Naive thymus-derived CD4-positive, alpha-beta T cell (primary cell): ENCODE measurements around the gene SCGB1C1. TPM values are rescaled to one million over a fixed set of nuclear protein-coding genes. Genes with fewer than 3 reads are reported as not detected.
A peak's percentile ranks its signal among the peaks of the same experiment; 100 is the strongest.
"Not testable (repeated sequence)": the region's sequence is repeated elsewhere in the genome, so short reads cannot be mapped to it uniquely, and the experiment has no call there.

Experiments used
- ATAC-seq: fragments of 150-1000 bp; cut with Tn5 transposase; 2 replicates; pipeline ENCODE4 v1.10.0; 2021; ENCODE audit warnings: mild to moderate bottlenecking, moderate library complexity
- CTCF ChIA-PET: fragments of 350-600 bp; sonication (Branson Sonifier 250); formaldehyde crosslinking; loops from one replicate; lab custom pipeline; 2021; ENCODE audit warnings: antibody characterized with exemption; lab: Charles Lee
- POLR2A ChIA-PET: fragments of 350-600 bp; sonication (Branson Sonifier 250); formaldehyde crosslinking; loops from one replicate; lab custom pipeline; 2021; ENCODE audit warnings: antibody characterized with exemption, inconsistent platforms; lab: Charles Lee
- DNase-seq, 9 donors: peaks; one replicate each; pipeline versions ENCODE4 v3.0.0 to v3.0.0-alpha.2; 2020 to 2022; ENCODE audit warnings: mixed read lengths in 1 of 9
- H3K27ac ChIP-seq: one replicate; pipeline ENCODE4 v1.7.0; 2013; ENCODE audit warnings: mild to moderate bottlenecking, low read depth, low read length, moderate library complexity
- H3K27me3 ChIP-seq, 2 donors: one replicate each; pipeline ENCODE4 v1.7.0; 2013; ENCODE audit warnings: low read length in 2 of 2, mild to moderate bottlenecking in 2 of 2, moderate library complexity in 2 of 2; ENCODE audit not compliant: control insufficient read depth in 2 of 2, insufficient read depth in 2 of 2
- H3K36me3 ChIP-seq, 3 experiments: 1 replicate in 2 of 3; 2 replicates in 1 of 3; pipeline ENCODE4 v1.7.0; 2013; ENCODE audit warnings: low read length in 3 of 3, mild to moderate bottlenecking in 3 of 3, moderate library complexity in 1 of 3; ENCODE audit not compliant: insufficient read depth in 3 of 3, control insufficient read depth in 2 of 3
- H3K4me1 ChIP-seq, 2 donors: one replicate each; pipeline ENCODE4 v1.7.0; 2013; ENCODE audit warnings: low read length in 2 of 2, mild to moderate bottlenecking in 2 of 2, moderate library complexity in 1 of 2; ENCODE audit not compliant: control insufficient read depth in 2 of 2, insufficient read depth in 2 of 2
- H3K4me3 ChIP-seq: 2 replicates; pipeline ENCODE4 v1.7.0; 2013; ENCODE audit warnings: mild to moderate bottlenecking, low read length
- H3K9me3 ChIP-seq, 3 experiments: 1 replicate in 2 of 3; 2 replicates in 1 of 3; pipeline ENCODE4 v1.7.0; 2013; ENCODE audit warnings: low read length in 3 of 3; ENCODE audit not compliant: control insufficient read depth in 2 of 3
- H3K27ac Mint-ChIP-seq, 9 donors: one replicate each; pipeline ENCODE4 v1.8.0; 2020 to 2022; ENCODE audit warnings: mixed read lengths in 9 of 9, mild to moderate bottlenecking in 8 of 9, moderate library complexity in 5 of 9, inconsistent platforms in 2 of 9
- H3K27me3 Mint-ChIP-seq, 5 donors: one replicate each; pipeline ENCODE4 v1.8.0; 2021 to 2022; ENCODE audit warnings: mixed read lengths in 5 of 5, mild to moderate bottlenecking in 1 of 5
- H3K36me3 Mint-ChIP-seq, 5 donors: one replicate each; pipeline ENCODE4 v1.8.0; 2020 to 2022; ENCODE audit warnings: mixed read lengths in 5 of 5, mild to moderate bottlenecking in 3 of 5, inconsistent platforms in 1 of 5
- H3K4me1 Mint-ChIP-seq, 7 donors: one replicate each; pipeline ENCODE4 v1.8.0; 2020 to 2022; ENCODE audit warnings: mixed read lengths in 7 of 7, mild to moderate bottlenecking in 3 of 7, inconsistent platforms in 1 of 7
- H3K4me3 Mint-ChIP-seq, 10 donors: one replicate each; pipeline ENCODE4 v1.8.0; 2020 to 2022; ENCODE audit warnings: mild to moderate bottlenecking in 10 of 10, mixed read lengths in 10 of 10, moderate library complexity in 6 of 10, inconsistent platforms in 2 of 10
- H3K9me3 Mint-ChIP-seq, 11 donors: one replicate each; pipeline ENCODE4 v1.8.0; 2020 to 2022; ENCODE audit warnings: mixed read lengths in 11 of 11, mild to moderate bottlenecking in 4 of 11, inconsistent platforms in 1 of 11, moderate library complexity in 1 of 11
- intact Hi-C, 2 donors: fragments of 100-400 bp; cut with micrococcal nuclease; formaldehyde crosslinking; loops; one replicate each; pipeline ENCODE4 v1.15.1; 2023
- polyA plus RNA-seq, 2 donors: library from polyadenylated mRNA; unstranded; fragments of 300-500 nt; fragmentation: Illumina TruSeq; gene quantifications; one replicate each; pipeline ENCODE4 v1.2.3, GENCODE V29; 2021
- total RNA-seq, 6 experiments: library from RNA in 5 of 6; stranded (reverse) in 5 of 6; gene quantifications; 1 replicate in 5 of 6; 2 replicates in 1 of 6; pipeline ENCODE4 v1.2.3 and lab custom pipeline; 2021 to 2026

SCGB1C1 gene
- total and polyA plus RNA-seq, 7 experiments from 2014 or later: not detected

GRCh38 chr11:215581-216037 lies 22.7 kb downstream of the SCGB1C1 start:
- H3K36me3 ChIP-seq: peaks cover 23 to 60% (median 40%) of the 10 kb centered on the region in 3 experiments
- intact Hi-C loops: no loop called here
- no peaks in the 10 kb centered on the region for H3K9me3 ChIP-seq
- Mint-ChIP-seq H3K4me3 (no peak overlapping the region), H3K36me3 (peaks cover 5 to 30% (median 13%) of the 10 kb centered on the region in 5 donors), H3K4me1 (peaks cover 0 to 25% (median 6%) of the 10 kb centered on the region in 7 donors), H3K9me3 (no peaks in the 10 kb centered on the region), H3K27me3 (no peaks in the 10 kb centered on the region), H3K27ac (peak overlapping the region in 5 of 9 donors; percentile 10 to 79 (median 60))
- no peaks in the 10 kb centered on the region for H3K27me3 ChIP-seq
- POLR2A ChIA-PET: interaction anchor here (0.6 to 1.7 kb wide), 2 partner anchors 10 to 11 kb away, joined by 3 to 5 read pairs; no protein-coding TSS in a partner anchor
- no peak overlapping the region for H3K4me3 ChIP-seq
- H3K27ac ChIP-seq: no peak overlapping the region
- peaks cover 0 to 3% of the 10 kb centered on the region in 2 donors for H3K4me1 ChIP-seq
- CTCF ChIA-PET: interaction anchor here (0.5 kb wide), 1 partner anchor 46 kb away, joined by 3 read pairs; no protein-coding TSS in a partner anchor
- peak in 1 of 9 donors; percentile 4 for DNase-seq
- ATAC-seq: no peak

DNA sequence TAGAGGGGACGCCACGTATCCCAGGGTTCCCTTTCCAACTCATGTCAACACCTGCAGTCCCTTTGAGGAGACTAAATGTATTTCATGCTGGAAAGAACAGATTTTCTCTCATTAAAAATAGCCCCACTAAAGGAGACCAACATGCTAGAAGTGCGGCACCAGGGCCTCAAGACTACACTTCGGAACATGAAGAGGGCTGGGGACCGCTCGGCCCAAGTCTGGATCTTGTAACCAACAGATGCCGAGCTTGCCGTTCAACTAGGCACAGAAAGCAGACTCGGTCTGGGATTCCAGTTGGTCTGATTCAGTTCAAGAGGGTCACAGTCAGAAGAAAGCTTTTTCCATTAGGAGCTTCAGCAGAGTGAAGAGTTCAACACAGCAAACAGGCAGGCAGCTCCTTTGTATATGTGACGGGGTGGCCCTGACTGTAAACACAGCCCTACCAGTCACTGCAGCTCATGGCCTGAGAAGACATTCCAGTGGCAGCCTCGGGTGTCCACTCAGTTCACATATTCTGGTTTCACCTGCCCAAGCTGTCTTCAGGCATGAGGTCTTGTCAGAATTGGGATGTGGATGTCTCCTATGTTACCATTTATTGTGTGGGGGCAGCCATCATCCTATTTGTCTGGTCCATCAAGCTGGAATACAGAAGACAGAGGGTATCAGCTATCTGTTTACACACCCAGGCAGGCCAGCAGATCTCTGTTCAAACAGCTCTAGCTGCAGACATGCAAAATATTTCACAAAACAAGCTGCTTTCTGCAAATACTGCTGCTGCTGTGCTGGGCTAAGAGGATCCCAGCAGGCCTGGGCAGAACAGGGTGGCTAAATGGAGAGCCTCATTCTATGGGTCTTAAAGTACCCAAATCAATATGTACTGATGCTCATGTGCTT lies 23.4 kb downstream of the SCGB1C1 start:
- Histone ChIP-seq H3K4me3 (no peak overlapping the region), H3K27ac (peak overlapping the region; percentile 33), H3K36me3 (peaks cover 19 to 53% (median 33%) of the 10 kb centered on the region in 3 experiments), H3K27me3 (no peaks in the 10 kb centered on the region), H3K4me1 (no peaks in the 10 kb centered on the region), H3K9me3 (no peaks in the 10 kb centered on the region)
- Mint-ChIP-seq H3K27me3 (no peaks in the 10 kb centered on the region), H3K36me3 (peaks cover 5 to 27% (median 11%) of the 10 kb centered on the region in 5 donors), H3K27ac (peak overlapping the region in 5 of 9 donors; percentile 43 to 72 (median 48)), H3K4me3 (no peak overlapping the region), H3K9me3 (no peaks in the 10 kb centered on the region), H3K4me1 (peaks cover 0 to 20% (median 3%) of the 10 kb centered on the region in 7 donors)
- intact Hi-C loops: no loop called here
- ChIA-PET CTCF (no interaction called here), POLR2A (interaction anchor here (0.6 to 1.7 kb wide), 3 partner anchors 9 to 65 kb away, joined by 3 to 5 read pairs (median 5); partner anchors contain the start of genes BET1L and RIC8A)
- DNase-seq: peak in 1 of 9 donors; percentile 6
- no peak for ATAC-seq

DNA sequence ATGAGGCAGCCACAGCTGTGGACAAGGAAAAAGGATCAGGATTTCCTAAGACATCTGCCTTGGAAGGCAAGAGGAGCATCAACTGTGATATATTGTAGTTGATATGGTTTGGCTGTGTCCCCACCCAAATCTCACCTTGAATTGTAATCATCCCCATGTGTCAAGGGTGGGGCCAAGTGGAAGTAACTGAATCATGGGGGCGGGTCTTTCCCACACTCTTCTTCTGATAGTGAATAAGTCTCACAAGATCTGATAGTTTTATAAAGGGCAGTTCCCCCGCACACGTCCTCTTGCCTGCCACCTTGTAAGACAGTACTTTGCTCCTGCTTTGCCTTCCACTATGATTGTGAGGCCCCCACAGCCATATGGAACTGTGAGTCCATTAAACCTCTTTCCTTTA lies 24.8 kb downstream of the SCGB1C1 start:
- POLR2A ChIA-PET: no interaction called here
- peaks cover 0 to 15% (median 0%) of the 10 kb centered on the region in 7 donors for H3K4me1 Mint-ChIP-seq

GRCh38 chr11:218815-219593 lies 26.1 kb downstream of the SCGB1C1 start:
- Histone ChIP-seq H3K4me1 (no peaks in the 10 kb centered on the region), H3K4me3 (no peak overlapping the region), H3K36me3 (peaks cover 11 to 42% (median 12%) of the 10 kb centered on the region in 3 experiments), H3K9me3 (no peaks in the 10 kb centered on the region), H3K27me3 (no peaks in the 10 kb centered on the region), H3K27ac (no peak overlapping the region)
- Mint-ChIP-seq H3K36me3 (peaks cover 4 to 28% (median 10%) of the 10 kb centered on the region in 5 donors), H3K9me3 (no peaks in the 10 kb centered on the region), H3K27me3 (no peaks in the 10 kb centered on the region), H3K4me1 (peaks cover 0 to 18% (median 4%) of the 10 kb centered on the region in 7 donors), H3K4me3 (no peak overlapping the region), H3K27ac (peak overlapping the region in 2 of 9 donors; percentile 53 to 68)
- no peak for ATAC-seq
- peak in 1 of 9 donors; percentile 5 for DNase-seq
- CTCF ChIA-PET: no interaction called here
- intact Hi-C loops: no loop called here
- POLR2A ChIA-PET: interaction anchor here (0.6 kb wide), 1 partner anchor 13 kb away, joined by 3 read pairs; no protein-coding TSS in a partner anchor

More for the DNA sequence above, 24.8 kb downstream of the SCGB1C1 start:
- ATAC-seq: no peak
- Mint-ChIP-seq H3K9me3 (no peaks in the 10 kb centered on the region), H3K36me3 (peaks cover 9 to 26% (median 11%) of the 10 kb centered on the region in 5 donors), H3K27ac (peak overlapping the region in 5 of 9 donors; percentile 36 to 84 (median 60)), H3K27me3 (no peaks in the 10 kb centered on the region), H3K4me3 (no peak overlapping the region)
- no peaks in the 10 kb centered on the region for H3K9me3 ChIP-seq
- H3K27ac ChIP-seq: no peak overlapping the region
- intact Hi-C loops: no loop called here
- peak in 1 of 9 donors; percentile 4 for DNase-seq
- no peaks in the 10 kb centered on the region for H3K4me1 ChIP-seq
- H3K27me3 ChIP-seq: no peaks in the 10 kb centered on the region
- no peak overlapping the region for H3K4me3 ChIP-seq
- peaks cover 13 to 48% (median 19%) of the 10 kb centered on the region in 3 experiments for H3K36me3 ChIP-seq
- CTCF ChIA-PET: no interaction called here

DNA sequence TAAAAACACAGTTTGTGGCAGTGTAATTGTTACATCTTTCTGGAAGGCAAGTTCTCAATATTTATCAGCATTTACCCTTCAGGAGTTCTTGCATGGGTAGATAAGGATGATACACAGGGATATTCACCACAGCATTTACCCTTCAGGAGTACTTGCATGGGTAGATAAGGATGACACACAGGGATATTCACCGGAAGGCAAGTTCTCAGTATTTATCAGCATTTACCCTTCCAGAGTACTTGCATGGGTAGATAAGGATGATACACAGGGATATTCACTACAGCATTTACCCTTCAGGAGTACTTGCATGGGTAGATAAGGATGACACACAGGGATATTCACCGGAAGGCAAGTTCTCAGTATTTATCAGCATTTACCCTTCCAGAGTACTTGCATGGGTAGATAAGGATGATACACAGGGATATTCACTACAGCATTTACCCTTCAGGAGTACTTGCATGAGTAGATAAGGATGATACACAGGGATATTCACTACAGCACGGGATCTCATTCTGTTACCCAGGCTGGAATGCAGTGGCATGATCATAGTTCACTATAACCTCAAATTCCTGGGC lies 27.9 kb downstream of the SCGB1C1 start:
- H3K27me3 Mint-ChIP-seq, CTCF ChIA-PET: not testable (repeated sequence)

DNA sequence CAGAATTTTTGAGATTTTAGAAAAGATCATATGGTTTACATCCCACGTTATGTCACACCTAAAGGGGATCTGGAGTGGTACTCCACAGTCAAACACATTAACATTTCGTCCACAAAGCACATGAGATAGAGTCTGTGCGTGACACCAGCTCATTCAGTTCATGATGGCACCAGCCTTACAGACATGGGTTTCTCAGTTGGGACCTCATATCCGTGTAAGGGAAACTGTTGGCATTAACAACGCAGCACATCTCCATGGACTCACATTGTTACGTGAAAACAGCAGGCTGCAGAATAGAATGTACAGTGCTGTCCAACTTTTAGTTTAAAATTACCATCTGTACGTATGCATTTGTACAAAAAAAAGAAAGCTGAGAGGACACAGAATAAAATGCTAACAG lies 28.7 kb downstream of the SCGB1C1 start:
- Mint-ChIP-seq H3K27ac (no peak overlapping the region), H3K4me3 (no peak overlapping the region), H3K27me3 (no peaks in the 10 kb centered on the region), H3K4me1 (peaks cover 0 to 22% (median 8%) of the 10 kb centered on the region in 7 donors), H3K9me3 (no peaks in the 10 kb centered on the region), H3K36me3 (peaks cover 0 to 30% (median 16%) of the 10 kb centered on the region in 5 donors)
- H3K4me1 ChIP-seq: no peaks in the 10 kb centered on the region
- ATAC-seq (no peak), DNase-seq (no peak)
- intact Hi-C loops: no loop called here
- ChIA-PET POLR2A (interaction anchor here (1.3 to 1.4 kb wide), 2 partner anchors 9 to 16 kb away, joined by 3 read pairs; partner anchors contain the start of gene PSMD13), CTCF (no interaction called here)
- no peaks in the 10 kb centered on the region for H3K27me3 ChIP-seq
- H3K36me3 ChIP-seq: peaks cover 0 to 18% (median 3%) of the 10 kb centered on the region in 3 experiments
- H3K9me3 ChIP-seq: no peaks in the 10 kb centered on the region
- H3K27ac ChIP-seq: no peak overlapping the region
- H3K4me3 ChIP-seq: no peak overlapping the region

More for the DNA sequence above, 27.9 kb downstream of the SCGB1C1 start:
- intact Hi-C loops, ATAC-seq, H3K9me3 Mint-ChIP-seq, DNase-seq, H3K27ac Mint-ChIP-seq, H3K4me1 ChIP-seq, H3K27ac ChIP-seq, H3K27me3 ChIP-seq, H3K4me3 ChIP-seq, H3K4me3 Mint-ChIP-seq, H3K9me3 ChIP-seq: not testable (repeated sequence)
- peaks cover 0 to 25% (median 3%) of the 10 kb centered on the region in 3 experiments for H3K36me3 ChIP-seq
- POLR2A ChIA-PET: interaction anchor here (1.3 to 1.4 kb wide), 2 partner anchors 8 to 16 kb away, joined by 3 read pairs; partner anchors contain the start of gene PSMD13
- peaks cover 0 to 26% (median 14%) of the 10 kb centered on the region in 5 donors for H3K36me3 Mint-ChIP-seq
- H3K4me1 Mint-ChIP-seq: peaks cover 0 to 20% (median 4%) of the 10 kb centered on the region in 7 donors
